Right kidney (tissue), 1 donor: ENCODE measurements around the gene GPR65.

Experiments
- DNase-seq: peaks from one replicate; pipeline ENCODE4 v3.0.0-alpha.2; 2016

The GPR65 gene

DNA sequence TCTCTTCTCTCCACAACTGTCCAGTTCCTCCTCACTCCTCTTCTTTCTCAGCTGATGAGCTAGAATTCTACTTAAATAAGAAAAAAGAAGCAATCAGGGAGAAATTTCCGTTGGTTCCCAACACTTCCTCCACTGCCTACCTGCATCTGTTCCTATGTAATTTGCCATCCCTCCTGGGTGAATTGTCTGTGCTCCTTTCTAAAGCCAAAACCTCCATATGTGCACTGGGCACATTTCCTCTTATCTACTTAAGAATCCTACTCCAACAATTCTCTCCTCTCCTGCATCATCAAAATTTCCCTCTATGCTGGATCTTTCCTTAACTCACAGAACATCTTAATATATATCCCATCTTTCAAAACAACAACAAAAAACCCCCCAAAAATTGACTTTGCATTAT is 35.2 kb downstream of the GPR65 start:
- DNase-seq: no peak

DNA sequence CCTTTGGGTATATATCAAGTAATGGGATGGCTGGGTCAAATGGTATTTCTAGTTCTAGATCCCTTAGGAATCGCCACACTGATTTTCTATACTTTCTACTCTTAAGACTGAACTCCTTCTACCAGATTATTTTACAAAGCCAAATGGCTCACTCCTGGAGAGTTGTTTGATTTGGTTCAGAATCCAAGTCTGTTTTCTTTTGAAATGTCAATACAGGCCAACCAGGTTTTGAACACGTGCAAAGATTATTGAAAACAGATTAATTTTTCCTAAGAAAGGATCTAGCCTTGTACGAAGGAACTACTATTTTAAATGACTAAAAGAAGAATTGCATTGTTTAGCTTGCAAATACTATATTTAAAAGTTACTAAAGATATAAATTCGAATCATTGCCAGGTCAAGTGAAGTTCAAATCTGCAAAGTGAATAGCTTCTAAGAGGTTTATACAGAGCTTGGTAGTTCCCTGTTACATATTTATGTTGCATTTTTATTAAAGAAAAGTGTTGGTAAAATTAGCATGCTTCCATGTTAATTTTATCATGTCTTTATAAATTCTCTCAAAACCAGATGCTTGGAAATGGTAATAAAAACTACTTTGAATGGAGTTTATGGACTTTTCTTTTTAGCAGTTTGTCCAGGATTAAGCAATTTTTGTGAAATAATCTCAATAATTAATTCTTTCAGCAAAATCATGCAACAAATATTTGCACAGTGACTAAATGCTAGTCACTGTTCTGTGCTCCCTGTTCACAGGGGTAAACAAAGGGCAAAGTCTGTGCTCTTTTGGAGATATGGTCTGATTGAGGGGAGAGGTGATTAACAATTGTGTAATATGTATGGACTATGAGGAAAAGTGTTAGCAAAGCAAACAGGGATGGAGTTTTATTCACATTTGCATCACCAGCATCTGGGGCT is 38.9 kb downstream of the GPR65 start:
- DNase-seq: no peak

- no peak for DNase-seq
Measured at GRCh38 chr14:88044444-88044758, 39.5 kb downstream of the GPR65 start.

DNA sequence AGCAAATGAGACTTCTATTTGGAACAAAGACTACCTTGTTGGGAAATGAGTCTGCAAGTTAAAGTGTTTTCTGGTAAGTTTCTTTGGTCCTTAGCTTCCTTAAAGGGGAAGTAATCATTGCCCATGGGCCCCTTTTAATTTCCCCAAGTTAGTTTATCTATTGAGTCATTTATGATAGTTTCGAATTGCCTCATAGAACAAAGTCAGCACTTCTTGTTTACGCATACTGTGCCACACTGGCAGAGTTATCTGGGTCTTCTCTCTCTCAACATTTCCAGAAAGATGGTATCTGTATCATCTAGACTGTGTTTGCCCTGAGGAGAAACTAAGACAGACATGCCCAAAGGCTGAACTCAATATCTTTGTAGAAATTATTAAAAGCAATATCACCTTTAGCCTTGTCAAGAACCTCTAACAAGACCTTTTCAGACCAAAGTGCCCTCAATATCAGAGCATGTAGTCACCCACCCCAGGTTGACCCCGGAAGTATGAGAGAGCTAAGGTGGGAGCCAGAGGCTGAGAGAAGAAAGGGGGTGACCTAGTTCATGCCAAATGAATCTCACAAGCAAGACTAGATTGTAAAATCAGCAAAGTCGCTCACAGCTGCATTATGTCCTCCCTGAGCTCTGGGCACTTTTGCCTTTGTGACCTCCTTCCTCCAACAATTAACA is 40.0 kb downstream of the GPR65 start:
- no peak for DNase-seq

DNA sequence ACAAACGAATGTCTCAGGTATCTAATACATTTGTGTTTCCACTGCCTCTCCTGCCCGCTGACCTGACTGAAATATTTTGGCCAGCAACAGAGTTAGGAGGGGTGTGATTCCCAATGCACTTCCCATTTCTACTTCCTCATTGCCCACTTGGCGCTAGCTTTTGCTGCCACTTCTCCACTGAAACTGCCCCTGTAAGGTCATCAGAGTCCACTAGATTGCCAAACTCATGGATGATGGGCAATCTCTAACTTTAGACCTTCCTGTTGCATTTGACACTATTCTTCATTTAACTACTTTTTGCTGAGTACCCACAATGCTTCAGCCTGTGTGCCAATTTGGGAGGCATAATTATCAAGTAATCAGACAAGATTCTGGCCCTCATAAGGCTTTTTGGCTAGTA is 40.8 kb downstream of the GPR65 start:
- DNase-seq: no peak

- no peak for DNase-seq
Measured at GRCh38 chr14:88048351-88048750, 43.4 kb downstream of the GPR65 start.

- no peak for DNase-seq
Measured at GRCh38 chr14:88049266-88049665, 44.3 kb downstream of the GPR65 start.

DNA sequence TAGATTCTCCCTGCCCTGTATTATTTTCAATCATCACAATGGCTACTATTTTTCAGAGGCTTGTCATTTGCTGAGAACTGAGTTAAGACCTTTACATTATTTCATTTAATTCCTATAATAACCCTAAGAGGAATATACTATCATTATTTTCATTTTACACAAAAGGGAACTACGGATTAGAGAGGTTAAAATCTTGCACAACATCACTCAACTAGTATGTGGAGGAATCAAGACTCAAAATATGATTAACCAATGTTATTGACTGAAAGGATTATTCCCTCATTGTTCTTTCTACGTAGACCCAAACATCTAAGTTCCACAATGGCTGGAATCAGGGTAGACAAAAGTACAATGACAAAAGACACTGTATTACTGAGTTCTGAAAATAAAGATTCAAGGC is 45.0 kb downstream of the GPR65 start:
- no peak for DNase-seq

GRCh38 chr14:88060576-88060975 is 55.6 kb downstream of the GPR65 start:
- no peak for DNase-seq

DNA sequence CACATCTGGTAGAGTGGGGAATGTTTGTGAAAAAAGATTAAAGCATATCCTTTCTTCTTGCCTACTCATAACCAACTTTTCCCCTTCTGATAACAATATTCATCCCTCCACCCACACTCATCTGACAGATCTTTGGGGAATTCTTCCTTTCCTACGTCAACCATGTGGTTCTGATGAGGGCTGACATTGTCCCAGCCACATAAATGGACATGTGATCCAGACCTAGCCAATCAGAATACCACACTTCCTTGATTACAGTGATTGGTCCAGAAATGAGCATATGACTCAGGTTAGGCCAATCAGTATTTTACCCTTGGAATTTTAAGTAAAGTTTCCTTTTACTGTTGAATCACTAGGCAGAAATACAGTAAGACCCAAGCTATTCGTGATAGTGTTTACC is 58.9 kb downstream of the GPR65 start:
- no peak for DNase-seq
